ENCODE data around the gene NOL9. TPM values are rescaled to one million over a fixed set of nuclear protein-coding genes. Genes with fewer than 3 reads are reported as not detected.

NOL9 gene
- total and polyA plus RNA-seq, 2 of the 13 experiments (the other 11 are each of a cell fraction or from before 2014, with no cell fraction given): 18.0 to 24.7 TPM

DNA sequence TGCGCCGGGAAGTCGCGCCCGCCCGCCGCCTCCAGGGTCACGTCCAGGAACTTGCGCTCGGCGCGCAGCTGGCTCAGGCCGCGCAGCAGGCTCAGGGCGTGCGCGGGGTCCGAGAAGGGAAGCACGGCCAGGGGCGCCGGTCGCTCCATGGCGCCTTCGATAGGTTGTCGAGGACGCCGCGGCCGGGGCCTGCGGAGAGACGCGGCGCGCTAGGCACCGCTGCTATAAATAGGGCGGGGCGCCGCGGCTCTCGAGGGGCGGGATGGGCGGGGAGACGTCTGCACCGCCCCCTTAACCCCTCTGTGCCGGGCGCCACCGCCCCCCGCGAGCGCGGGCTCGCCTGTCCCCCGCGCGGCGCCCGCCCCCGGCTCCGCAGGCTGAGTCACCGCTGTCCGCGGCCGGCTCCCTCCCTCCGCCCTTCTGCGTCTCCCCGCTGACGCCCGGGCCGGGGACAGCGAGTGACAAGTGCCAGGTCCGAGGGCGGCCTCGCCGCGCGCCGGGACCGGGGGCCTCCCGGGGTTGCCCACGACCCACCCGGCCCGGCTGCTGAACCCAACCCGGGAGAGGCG lies 48.4 kb upstream of the NOL9 start, which contains the start of gene KLHL21 (continued):
- TF ChIP-seq ZNF563 (CRISPR knock-in tag; IDR thresholded peaks at IDR 0.05) (peak; percentile 64; the same call in 1 of the 2 replicates), ZNF747 (CRISPR knock-in tag; IDR thresholded peaks at IDR 0.05; ENCODE audit: borderline replicate concordance) (no peak; the same call in 1 of the 2 replicates), POLR2G (IDR thresholded peaks at IDR 0.05; ENCODE audit: low read depth, low read length) (peak; percentile 98), PAWR (CRISPR knock-in tag; IDR thresholded peaks at IDR 0.05; ENCODE audit: borderline replicate concordance) (no peak), MAFG (CRISPR knock-in tag; IDR thresholded peaks at IDR 0.05) (no peak), FOXM1 (CRISPR knock-in tag; IDR thresholded peaks at IDR 0.05) (no peak), NFKB2 (CRISPR knock-in tag; IDR thresholded peaks at IDR 0.05; ENCODE audit: borderline replicate concordance) (peak; percentile 73; the same call in 1 of the 2 replicates), ZNF547 (CRISPR knock-in tag; IDR thresholded peaks at IDR 0.05) (no peak; the same call in 1 of the 2 replicates), GATAD1 (CRISPR knock-in tag; IDR thresholded peaks at IDR 0.05) (0 out of 2 replicates have a peak, but pooled peaks have one; percentile 9), RXRA (CRISPR knock-in tag; IDR thresholded peaks at IDR 0.05) (no peak), ZBTB8A (CRISPR knock-in tag; IDR thresholded peaks at IDR 0.05; ENCODE audit: borderline replicate concordance, low read depth) (no peak), PAX8 (CRISPR knock-in tag; IDR thresholded peaks at IDR 0.05; ENCODE audit: borderline replicate concordance) (peak; percentile 91; the same call in 1 of the 2 replicates), GABPB1 (CRISPR knock-in tag; IDR thresholded peaks at IDR 0.05) (peak; percentile 38), ZNF326 (CRISPR knock-in tag; IDR thresholded peaks at IDR 0.05; ENCODE audit: borderline replicate concordance) (no peak), CHD2 (IDR thresholded peaks at IDR 0.05; ENCODE audit: low read depth, low read length) (0 out of 2 replicates have a peak, but pooled peaks have one; percentile 7), THYN1 (CRISPR knock-in tag; IDR thresholded peaks at IDR 0.05; ENCODE audit: borderline replicate concordance, low read depth) (0 out of 2 replicates have a peak, but pooled peaks have one; percentile 59)
- TF ChIP-seq, protein P1, sequence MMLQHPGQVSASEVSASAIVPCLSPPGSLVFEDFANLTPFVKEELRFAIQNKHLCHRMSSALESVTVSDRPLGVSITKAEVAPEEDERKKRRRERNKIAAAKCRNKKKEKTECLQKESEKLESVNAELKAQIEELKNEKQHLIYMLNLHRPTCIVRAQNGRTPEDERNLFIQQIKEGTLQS (CRISPR knock-in tag; IDR thresholded peaks at IDR 0.05): peak; percentile 80
- TF ChIP-seq, protein P2, sequence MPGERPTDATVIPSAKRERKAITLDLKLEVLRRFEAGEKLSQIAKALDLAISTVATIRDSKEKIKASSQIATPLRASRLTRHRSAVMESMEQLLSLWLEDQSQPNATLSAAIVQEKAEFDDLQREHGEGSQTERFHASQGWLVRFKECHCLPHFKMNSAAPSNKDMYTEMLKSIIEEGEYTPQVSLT (CRISPR knock-in tag; IDR thresholded peaks at IDR 0.05; ENCODE audit: borderline replicate concordance, low read depth): no peak
- TF ChIP-seq, protein P3, sequence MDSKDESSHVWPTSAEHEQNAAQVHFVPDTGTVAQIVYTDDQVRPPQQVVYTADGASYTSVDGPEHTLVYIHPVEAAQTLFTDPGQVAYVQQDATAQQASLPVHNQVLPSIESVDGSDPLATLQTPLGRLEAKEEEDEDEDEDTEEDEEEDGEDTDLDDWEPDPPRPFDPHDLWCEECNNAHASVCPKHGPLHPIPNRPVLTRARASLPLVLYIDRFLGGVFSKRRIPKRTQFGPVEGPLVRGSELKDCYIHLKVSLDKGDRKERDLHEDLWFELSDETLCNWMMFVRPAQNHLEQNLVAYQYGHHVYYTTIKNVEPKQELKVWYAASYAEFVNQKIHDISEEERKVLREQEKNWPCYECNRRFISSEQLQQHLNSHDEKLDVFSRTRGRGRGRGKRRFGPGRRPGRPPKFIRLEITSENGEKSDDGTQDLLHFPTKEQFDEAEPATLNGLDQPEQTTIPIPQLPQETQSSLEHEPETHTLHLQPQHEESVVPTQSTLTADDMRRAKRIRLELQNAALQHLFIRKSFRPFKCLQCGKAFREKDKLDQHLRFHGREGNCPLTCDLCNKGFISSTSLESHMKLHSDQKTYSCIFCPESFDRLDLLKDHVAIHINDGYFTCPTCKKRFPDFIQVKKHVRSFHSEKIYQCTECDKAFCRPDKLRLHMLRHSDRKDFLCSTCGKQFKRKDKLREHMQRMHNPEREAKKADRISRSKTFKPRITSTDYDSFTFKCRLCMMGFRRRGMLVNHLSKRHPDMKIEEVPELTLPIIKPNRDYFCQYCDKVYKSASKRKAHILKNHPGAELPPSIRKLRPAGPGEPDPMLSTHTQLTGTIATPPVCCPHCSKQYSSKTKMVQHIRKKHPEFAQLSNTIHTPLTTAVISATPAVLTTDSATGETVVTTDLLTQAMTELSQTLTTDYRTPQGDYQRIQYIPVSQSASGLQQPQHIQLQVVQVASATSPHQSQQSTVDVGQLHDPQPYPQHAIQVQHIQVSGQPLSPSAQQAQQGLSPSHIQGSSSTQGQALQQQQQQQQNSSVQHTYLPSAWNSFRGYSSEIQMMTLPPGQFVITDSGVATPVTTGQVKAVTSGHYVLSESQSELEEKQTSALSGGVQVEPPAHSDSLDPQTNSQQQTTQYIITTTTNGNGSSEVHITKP (CRISPR knock-in tag; IDR thresholded peaks at IDR 0.05; ENCODE audit: low read depth): peak; percentile 20; the same call in 1 of the 2 replicates
- TF ChIP-seq, protein P4, sequence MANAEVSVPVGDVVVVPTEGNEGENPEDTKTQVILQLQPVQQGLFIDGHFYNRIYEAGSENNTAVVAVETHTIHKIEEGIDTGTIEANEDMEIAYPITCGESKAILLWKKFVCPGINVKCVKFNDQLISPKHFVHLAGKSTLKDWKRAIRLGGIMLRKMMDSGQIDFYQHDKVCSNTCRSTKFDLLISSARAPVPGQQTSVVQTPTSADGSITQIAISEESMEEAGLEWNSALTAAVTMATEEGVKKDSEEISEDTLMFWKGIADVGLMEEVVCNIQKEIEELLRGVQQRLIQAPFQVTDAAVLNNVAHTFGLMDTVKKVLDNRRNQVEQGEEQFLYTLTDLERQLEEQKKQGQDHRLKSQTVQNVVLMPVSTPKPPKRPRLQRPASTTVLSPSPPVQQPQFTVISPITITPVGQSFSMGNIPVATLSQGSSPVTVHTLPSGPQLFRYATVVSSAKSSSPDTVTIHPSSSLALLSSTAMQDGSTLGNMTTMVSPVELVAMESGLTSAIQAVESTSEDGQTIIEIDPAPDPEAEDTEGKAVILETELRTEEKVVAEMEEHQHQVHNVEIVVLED (CRISPR knock-in tag; IDR thresholded peaks at IDR 0.05; ENCODE audit: borderline replicate concordance): 0 out of 2 replicates have a peak, but pooled peaks have one; percentile 54
- TF ChIP-seq, protein P5, sequence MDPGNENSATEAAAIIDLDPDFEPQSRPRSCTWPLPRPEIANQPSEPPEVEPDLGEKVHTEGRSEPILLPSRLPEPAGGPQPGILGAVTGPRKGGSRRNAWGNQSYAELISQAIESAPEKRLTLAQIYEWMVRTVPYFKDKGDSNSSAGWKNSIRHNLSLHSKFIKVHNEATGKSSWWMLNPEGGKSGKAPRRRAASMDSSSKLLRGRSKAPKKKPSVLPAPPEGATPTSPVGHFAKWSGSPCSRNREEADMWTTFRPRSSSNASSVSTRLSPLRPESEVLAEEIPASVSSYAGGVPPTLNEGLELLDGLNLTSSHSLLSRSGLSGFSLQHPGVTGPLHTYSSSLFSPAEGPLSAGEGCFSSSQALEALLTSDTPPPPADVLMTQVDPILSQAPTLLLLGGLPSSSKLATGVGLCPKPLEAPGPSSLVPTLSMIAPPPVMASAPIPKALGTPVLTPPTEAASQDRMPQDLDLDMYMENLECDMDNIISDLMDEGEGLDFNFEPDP (CRISPR knock-in tag; conservative IDR thresholded peaks at IDR 0.05): 0 out of 2 replicates have a peak, but pooled peaks have one; percentile 8
- TF ChIP-seq, protein P6, sequence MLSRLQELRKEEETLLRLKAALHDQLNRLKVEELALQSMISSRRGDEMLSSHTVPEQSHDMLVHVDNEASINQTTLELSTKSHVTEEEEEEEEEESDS (CRISPR knock-in tag; IDR thresholded peaks at IDR 0.05; ENCODE audit: borderline replicate concordance): no peak
